NB4 (cell line): ENCODE measurements around the gene SPATA6L.

Source experiments
- CTCF ChIP-seq: IDR thresholded peaks from one replicate; pipeline ENCODE4 v1.5.1; 2012; ENCODE audit warnings: low read depth, low read length
- POLR2A ChIP-seq: IDR thresholded peaks from 2 replicates; pipeline ENCODE4 v1.6.1; 2011; ENCODE audit warnings: mild to moderate bottlenecking; ENCODE audit not compliant: insufficient read length; ENCODE audit errors: extremely low read depth
- TF ChIP-seq, protein P1 (sequence below): IDR thresholded peaks from 2 replicates; pipeline ENCODE4 v1.6.1; 2011; ENCODE audit warnings: low read depth, low read length

DNA sequence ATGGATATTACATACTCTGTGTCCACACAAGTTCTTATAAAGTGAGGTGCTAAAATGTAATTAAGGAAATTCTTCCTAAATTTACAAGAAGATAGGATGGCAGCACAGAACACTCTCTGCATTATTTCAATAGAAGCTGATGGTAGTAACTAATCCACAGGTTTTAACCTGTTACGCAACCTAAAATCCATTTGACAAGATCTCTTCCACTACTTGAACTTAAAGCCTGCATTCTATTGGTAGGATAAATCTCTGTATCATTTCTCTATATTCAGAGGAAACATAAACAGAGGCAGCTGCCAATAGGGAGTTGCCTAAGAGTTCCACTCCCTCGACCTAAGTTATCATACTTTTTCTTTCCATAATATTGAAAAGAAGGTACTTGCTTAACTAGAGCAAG lies 34.7 kb upstream of the SPATA6L start:
- TF ChIP-seq CTCF (no peak), POLR2A (no peak)
- TF ChIP-seq, protein P1, sequence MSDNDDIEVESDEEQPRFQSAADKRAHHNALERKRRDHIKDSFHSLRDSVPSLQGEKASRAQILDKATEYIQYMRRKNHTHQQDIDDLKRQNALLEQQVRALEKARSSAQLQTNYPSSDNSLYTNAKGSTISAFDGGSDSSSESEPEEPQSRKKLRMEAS: no peak
